Measurements from ENCODE around the gene CHD9.

- TF ChIP-seq CTCF (IDR thresholded peaks at IDR 0.05; ENCODE audit: poor library complexity, severe bottlenecking) (no peak), POLR2AphosphoS5 (IDR thresholded peaks at IDR 0.05) (no peak), EP300 (conservative IDR thresholded peaks at IDR 0.05; ENCODE audit: poor library complexity, severe bottlenecking) (no peak), EZH2 (IDR thresholded peaks at IDR 0.05; ENCODE audit: borderline replicate concordance, insufficient read depth, low read length, poor library complexity, severe bottlenecking) (no peak), MXI1 (conservative IDR thresholded peaks at IDR 0.05; ENCODE audit: poor library complexity, severe bottlenecking) (no peak), TAF1 (IDR thresholded peaks at IDR 0.05; ENCODE audit: low read depth) (no peak)
Measured at GRCh38 chr16:53213542-53213941, 158.8 kb downstream of the CHD9 start.

All from neural cell (in vitro differentiated cells).